ENCODE measurements around the gene RSL1D1.
"Not testable (repeated sequence)": the region's sequence is repeated elsewhere in the genome, so short reads cannot be mapped to it uniquely, and the experiment has no call there.

RSL1D1 gene

DNA sequence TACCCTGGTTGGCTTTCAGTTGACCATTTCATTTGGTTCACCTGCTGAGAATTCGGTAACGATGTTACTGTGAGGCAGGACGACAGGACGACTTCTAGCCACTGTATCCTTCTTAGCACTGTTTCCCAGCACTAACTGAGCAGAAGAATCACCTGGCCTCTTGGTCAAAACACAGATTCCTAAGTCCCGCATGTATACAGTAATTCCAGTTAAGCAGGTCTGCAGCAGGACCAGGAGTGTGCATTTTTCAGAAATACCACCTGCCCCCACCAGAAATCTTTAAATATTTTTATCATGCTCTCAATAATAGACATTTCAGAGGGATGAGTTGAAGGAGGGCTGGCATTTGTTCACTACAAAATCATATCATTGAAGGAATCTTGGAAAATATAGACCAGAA, 22.6 kb downstream of the RSL1D1 start:
- no CpG with 5 or more reads among the region's 5 CpGs for WGBS, 2 donors (ENCODE audit: extremely low coverage in 2 of 2, insufficient read length in 2 of 2, insufficient replicate concordance in 1 of 2)
- no peak overlapping the region for H3K9ac ChIP-seq (ENCODE audit: low read depth, low read length, poor library complexity)
- no peak overlapping the region for H3K4ac ChIP-seq (ENCODE audit: low read length)
- no peak overlapping the region for H3K23ac ChIP-seq (ENCODE audit: low read depth, low read length, poor library complexity)
- H4K91ac ChIP-seq (ENCODE audit: low read depth, low read length, poor library complexity): no peak overlapping the region
- no peak overlapping the region for H2BK12ac ChIP-seq (ENCODE audit: low read length)
- no peak for DNase-seq (ENCODE audit: low spot score)
- H3K14ac ChIP-seq (ENCODE audit: low read length): no peak overlapping the region
- no peaks in the 10 kb centered on the region for H3K36me3 ChIP-seq (replicated peaks in 1 of 2; ENCODE audit: control insufficient read depth in 2 of 2, insufficient read depth in 2 of 2, low read length in 2 of 2)
- no peaks in the 10 kb centered on the region for H3K4me1 ChIP-seq (ENCODE audit: control insufficient read depth in 2 of 2, insufficient read depth in 1 of 2, low read depth in 1 of 2, low read length in 2 of 2)
- H3K18ac ChIP-seq (ENCODE audit: low read length): no peak overlapping the region
- no peak overlapping the region for H4K8ac ChIP-seq (ENCODE audit: low read depth, low read length)
- no peaks in the 10 kb centered on the region for H3K27me3 ChIP-seq (ENCODE audit: control insufficient read depth in 3 of 3, insufficient read depth in 3 of 3, low read depth in 1 of 3, low read length in 3 of 3)
- no peak overlapping the region for H3K27ac ChIP-seq (replicated peaks; ENCODE audit: low read length)
- H2AFZ ChIP-seq (ENCODE audit: low read length): no peak overlapping the region
- H2BK5ac ChIP-seq (ENCODE audit: low read length): no peak overlapping the region
- no peak overlapping the region for H3K4me2 ChIP-seq (ENCODE audit: insufficient read depth, low read length, poor library complexity, severe bottlenecking)
- no peaks in the 10 kb centered on the region for H3K9me3 ChIP-seq (replicated peaks in 1 of 2; ENCODE audit: control insufficient read depth in 2 of 2, insufficient read depth in 1 of 2, low read depth in 1 of 2, low read length in 2 of 2)
- no peak overlapping the region for H2BK120ac ChIP-seq (ENCODE audit: low read depth, low read length)
- H2BK15ac ChIP-seq (ENCODE audit: low read length): no peak overlapping the region
- no peak overlapping the region for H3K4me3 ChIP-seq (ENCODE audit: low read length in 2 of 2)
- no peaks in the 10 kb centered on the region for H3K79me1 ChIP-seq (ENCODE audit: low read depth, low read length)
- H2AK5ac ChIP-seq (ENCODE audit: low read depth, low read length): no peak overlapping the region

DNA sequence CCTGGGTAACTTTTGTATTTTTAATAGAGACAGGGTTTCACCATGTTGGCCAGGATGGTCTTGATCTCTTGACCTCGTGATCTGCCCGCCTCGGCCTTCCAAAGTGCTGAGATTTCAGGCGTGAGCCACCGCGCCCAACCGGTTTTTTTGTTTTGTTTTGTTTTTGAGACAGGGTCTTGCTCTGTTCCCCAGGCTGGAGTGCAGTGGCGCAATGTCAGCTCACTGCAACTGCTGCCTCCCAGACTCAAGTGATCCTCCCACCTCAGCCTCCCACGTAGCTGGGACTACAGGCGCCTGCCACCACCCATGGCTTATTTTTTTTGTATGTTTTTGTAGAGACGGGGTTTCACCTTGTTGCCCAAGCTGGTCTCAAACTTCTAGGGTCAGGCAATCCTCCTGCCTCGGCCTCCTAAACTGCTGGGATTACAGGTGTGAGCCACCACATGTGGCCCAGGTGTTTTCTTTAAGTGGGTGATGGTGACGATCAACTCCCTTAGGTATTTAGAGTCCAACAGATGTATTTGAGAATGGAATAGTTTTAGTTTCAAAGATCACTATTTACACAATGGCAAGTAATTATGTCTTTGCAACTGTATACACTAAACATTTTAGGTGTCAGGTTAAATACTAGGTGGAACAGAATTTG, 25.7 kb downstream of the RSL1D1 start:
- not testable (repeated sequence) for H2BK5ac ChIP-seq (ENCODE audit: low read length); H3K9me3 ChIP-seq (replicated peaks in 1 of 2; ENCODE audit: control insufficient read depth in 2 of 2, insufficient read depth in 1 of 2, low read depth in 1 of 2, low read length in 2 of 2); H4K91ac ChIP-seq (ENCODE audit: low read depth, low read length, poor library complexity); H3K9ac ChIP-seq (ENCODE audit: low read depth, low read length, poor library complexity); H3K4me2 ChIP-seq (ENCODE audit: insufficient read depth, low read length, poor library complexity, severe bottlenecking); H3K36me3 ChIP-seq (replicated peaks in 1 of 2; ENCODE audit: control insufficient read depth in 2 of 2, insufficient read depth in 2 of 2, low read length in 2 of 2); H2BK12ac ChIP-seq (ENCODE audit: low read length); H3K4me3 ChIP-seq (ENCODE audit: low read length in 2 of 2); H3K4me1 ChIP-seq (ENCODE audit: control insufficient read depth in 2 of 2, insufficient read depth in 1 of 2, low read depth in 1 of 2, low read length in 2 of 2); H4K8ac ChIP-seq (ENCODE audit: low read depth, low read length); H3K27ac ChIP-seq (replicated peaks; ENCODE audit: low read length); H3K4ac ChIP-seq (ENCODE audit: low read length); H3K79me1 ChIP-seq (ENCODE audit: low read depth, low read length); DNase-seq (ENCODE audit: low spot score); H2BK15ac ChIP-seq (ENCODE audit: low read length); H3K14ac ChIP-seq (ENCODE audit: low read length); H3K18ac ChIP-seq (ENCODE audit: low read length); H2BK120ac ChIP-seq (ENCODE audit: low read depth, low read length); H3K27me3 ChIP-seq (ENCODE audit: control insufficient read depth in 3 of 3, insufficient read depth in 3 of 3, low read depth in 1 of 3, low read length in 3 of 3); H3K23ac ChIP-seq (ENCODE audit: low read depth, low read length, poor library complexity); H2AK5ac ChIP-seq (ENCODE audit: low read depth, low read length); H2AFZ ChIP-seq (ENCODE audit: low read length)
- WGBS, 2 donors (ENCODE audit: extremely low coverage in 2 of 2, insufficient read length in 2 of 2, insufficient replicate concordance in 1 of 2): no CpG with 5 or more reads among the region's 13 CpGs

DNA sequence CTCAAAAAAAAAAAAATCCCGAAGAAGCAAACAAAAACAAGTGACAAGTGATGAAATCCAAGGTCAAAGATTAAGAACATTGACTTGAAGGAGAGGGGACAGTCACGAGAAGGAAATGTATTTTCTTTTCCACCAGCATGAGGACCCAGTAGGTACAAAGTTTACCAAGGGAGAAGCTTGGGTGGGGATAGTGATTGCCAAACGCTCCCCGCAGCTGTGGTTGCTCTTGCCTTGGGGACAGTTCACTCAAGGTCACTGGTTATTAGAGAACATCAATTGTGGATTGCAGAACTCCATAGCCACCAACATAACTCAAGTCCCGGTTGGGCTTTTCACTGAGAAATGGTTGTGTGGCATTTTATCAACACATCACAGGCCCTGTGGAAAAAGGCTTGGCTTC, 27.0 kb downstream of the RSL1D1 start:
- DNase-seq (ENCODE audit: low spot score): no peak
- H2BK120ac ChIP-seq (ENCODE audit: low read depth, low read length): no peak overlapping the region
- H2BK12ac ChIP-seq (ENCODE audit: low read length): no peak overlapping the region
- H3K4me1 ChIP-seq (ENCODE audit: control insufficient read depth in 2 of 2, insufficient read depth in 1 of 2, low read depth in 1 of 2, low read length in 2 of 2): no peaks in the 10 kb centered on the region
- H3K9ac ChIP-seq (ENCODE audit: low read depth, low read length, poor library complexity): no peak overlapping the region
- H2AFZ ChIP-seq (ENCODE audit: low read length): no peak overlapping the region
- H3K9me3 ChIP-seq (replicated peaks in 1 of 2; ENCODE audit: control insufficient read depth in 2 of 2, insufficient read depth in 1 of 2, low read depth in 1 of 2, low read length in 2 of 2): no peaks in the 10 kb centered on the region
- H3K18ac ChIP-seq (ENCODE audit: low read length): no peak overlapping the region
- H3K23ac ChIP-seq (ENCODE audit: low read depth, low read length, poor library complexity): no peak overlapping the region
- no peak overlapping the region for H3K27ac ChIP-seq (replicated peaks; ENCODE audit: low read length)
- no peak overlapping the region for H4K91ac ChIP-seq (ENCODE audit: low read depth, low read length, poor library complexity)
- H3K36me3 ChIP-seq (replicated peaks in 1 of 2; ENCODE audit: control insufficient read depth in 2 of 2, insufficient read depth in 2 of 2, low read length in 2 of 2): no peaks in the 10 kb centered on the region
- H3K4me3 ChIP-seq (ENCODE audit: low read length in 2 of 2): no peak overlapping the region
- no peak overlapping the region for H3K4ac ChIP-seq (ENCODE audit: low read length)
- no peak overlapping the region for H3K4me2 ChIP-seq (ENCODE audit: insufficient read depth, low read length, poor library complexity, severe bottlenecking)
- H3K27me3 ChIP-seq (ENCODE audit: control insufficient read depth in 3 of 3, insufficient read depth in 3 of 3, low read depth in 1 of 3, low read length in 3 of 3): no peaks in the 10 kb centered on the region
- no CpG with 5 or more reads among the region's 5 CpGs for WGBS, 2 donors (ENCODE audit: extremely low coverage in 2 of 2, insufficient read length in 2 of 2, insufficient replicate concordance in 1 of 2)
- no peak overlapping the region for H2BK15ac ChIP-seq (ENCODE audit: low read length)
- H2BK5ac ChIP-seq (ENCODE audit: low read length): no peak overlapping the region
- no peak overlapping the region for H4K8ac ChIP-seq (ENCODE audit: low read depth, low read length)
- H3K79me1 ChIP-seq (ENCODE audit: low read depth, low read length): no peaks in the 10 kb centered on the region
- no peak overlapping the region for H3K14ac ChIP-seq (ENCODE audit: low read length)
- H2AK5ac ChIP-seq (ENCODE audit: low read depth, low read length): no peak overlapping the region

DNA sequence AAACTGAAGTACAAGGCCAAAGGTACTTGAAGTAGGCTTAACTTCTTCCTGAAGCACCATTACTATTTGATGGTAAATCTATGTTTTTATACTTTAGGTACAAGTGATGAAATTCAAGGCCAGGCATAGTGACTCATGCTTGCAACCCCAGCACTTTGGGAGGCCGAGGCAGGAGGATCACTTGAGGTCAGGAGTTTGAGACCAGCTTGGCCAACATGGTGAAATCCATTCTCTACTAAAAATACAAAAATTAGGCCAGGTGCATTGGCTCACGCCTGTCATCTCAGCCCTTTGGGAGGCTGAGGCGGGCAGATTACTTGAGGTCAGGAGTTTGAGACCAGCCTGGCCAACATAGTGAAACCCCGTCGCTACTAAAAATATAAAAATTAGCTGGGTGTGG, 27.7 kb downstream of the RSL1D1 start:
- H3K18ac ChIP-seq (ENCODE audit: low read length); H4K91ac ChIP-seq (ENCODE audit: low read depth, low read length, poor library complexity); H4K8ac ChIP-seq (ENCODE audit: low read depth, low read length); H2AFZ ChIP-seq (ENCODE audit: low read length); H3K14ac ChIP-seq (ENCODE audit: low read length); H3K27me3 ChIP-seq (ENCODE audit: control insufficient read depth in 3 of 3, insufficient read depth in 3 of 3, low read depth in 1 of 3, low read length in 3 of 3); DNase-seq (ENCODE audit: low spot score); H3K4me1 ChIP-seq (ENCODE audit: control insufficient read depth in 2 of 2, insufficient read depth in 1 of 2, low read depth in 1 of 2, low read length in 2 of 2); H3K4me2 ChIP-seq (ENCODE audit: insufficient read depth, low read length, poor library complexity, severe bottlenecking); H2AK5ac ChIP-seq (ENCODE audit: low read depth, low read length); H3K36me3 ChIP-seq (replicated peaks in 1 of 2; ENCODE audit: control insufficient read depth in 2 of 2, insufficient read depth in 2 of 2, low read length in 2 of 2); H2BK120ac ChIP-seq (ENCODE audit: low read depth, low read length); H3K79me1 ChIP-seq (ENCODE audit: low read depth, low read length); H2BK15ac ChIP-seq (ENCODE audit: low read length); H2BK12ac ChIP-seq (ENCODE audit: low read length); H3K4me3 ChIP-seq (ENCODE audit: low read length in 2 of 2); H3K9me3 ChIP-seq (replicated peaks in 1 of 2; ENCODE audit: control insufficient read depth in 2 of 2, insufficient read depth in 1 of 2, low read depth in 1 of 2, low read length in 2 of 2); H2BK5ac ChIP-seq (ENCODE audit: low read length); H3K9ac ChIP-seq (ENCODE audit: low read depth, low read length, poor library complexity); H3K23ac ChIP-seq (ENCODE audit: low read depth, low read length, poor library complexity); H3K27ac ChIP-seq (replicated peaks; ENCODE audit: low read length); H3K4ac ChIP-seq (ENCODE audit: low read length): not testable (repeated sequence)
- no CpG with 5 or more reads among the region's 5 CpGs for whole genome bisulfite sequencing, 2 donors (ENCODE audit: extremely low coverage in 2 of 2, insufficient read length in 2 of 2, insufficient replicate concordance in 1 of 2)

All from neuronal stem cell (in vitro differentiated cells).